ENCODE results near the gene ZBTB9.

GRCh38 chr6:33438978-33439594, 15.3 kb upstream of the ZBTB9 start:
- TF ChIP-seq ZNF274 (IDR thresholded peaks at IDR 0.05; ENCODE audit: low read depth, low read length) (no peak), YY1 (IDR thresholded peaks at IDR 0.05; ENCODE audit: insufficient read depth, insufficient read length) (no peak), SUZ12 (IDR thresholded peaks at IDR 0.05; ENCODE audit: extremely low read depth, insufficient read depth, insufficient read length) (no peak)
